ENCODE measurements around the gene DCUN1D1.
"Not testable (repeated sequence)": the region's sequence is repeated elsewhere in the genome, so short reads cannot be mapped to it uniquely, and the experiment has no call there.

The DCUN1D1 gene

DNA sequence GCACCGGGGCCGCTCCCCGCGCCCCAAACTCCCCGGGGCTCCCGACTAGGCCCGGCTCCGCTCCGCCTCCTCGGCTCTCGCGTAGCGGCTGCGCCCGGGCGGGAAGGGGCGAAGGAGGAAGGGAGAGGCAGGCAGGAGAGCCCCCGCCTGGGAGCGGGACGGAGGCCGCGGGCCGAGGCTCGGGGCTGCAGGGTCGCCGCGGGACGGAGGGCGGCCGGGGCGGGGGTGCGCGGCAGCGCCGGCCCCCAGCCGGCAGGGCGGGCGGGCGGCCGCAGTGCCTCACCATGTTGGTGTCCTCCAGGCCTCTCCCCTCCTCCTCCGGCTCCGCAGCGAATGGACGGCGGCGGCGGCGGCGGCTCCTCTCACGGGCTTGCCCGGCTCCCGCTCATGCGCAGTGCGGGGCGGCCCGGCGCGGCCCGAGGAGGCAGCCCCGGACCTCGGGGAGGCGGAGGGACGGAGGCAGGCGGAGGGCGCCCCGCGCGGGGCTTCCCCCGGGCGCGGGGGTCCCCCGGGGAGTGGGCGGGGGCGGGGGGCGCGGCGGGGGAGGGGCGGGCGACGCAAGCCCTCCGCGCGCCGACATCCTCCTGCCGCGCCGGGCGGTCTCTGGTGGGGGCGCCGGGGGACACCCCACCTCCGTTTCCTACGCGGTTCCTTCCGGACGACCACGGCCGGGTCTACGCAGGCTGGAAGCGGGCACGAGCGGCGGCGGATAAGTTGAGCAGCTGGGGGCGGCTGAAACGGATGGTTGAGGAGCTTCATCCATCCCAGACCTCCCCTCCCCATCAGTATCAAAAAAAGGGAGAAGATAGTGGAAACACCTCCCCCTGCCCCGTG, at the start of gene DCUN1D1:
Gene DCUN1D1, minus strand, starts transcription at position 335 of the 834 bp plus-strand sequence. Its CDS starts 49 bp downstream, at position 286.
- peak; percentile 88 for DNase-seq

- no peak for DNase-seq
Observed at GRCh38 chr3:183028416-183028815, 48.1 kb upstream of the DCUN1D1 start.

DNA sequence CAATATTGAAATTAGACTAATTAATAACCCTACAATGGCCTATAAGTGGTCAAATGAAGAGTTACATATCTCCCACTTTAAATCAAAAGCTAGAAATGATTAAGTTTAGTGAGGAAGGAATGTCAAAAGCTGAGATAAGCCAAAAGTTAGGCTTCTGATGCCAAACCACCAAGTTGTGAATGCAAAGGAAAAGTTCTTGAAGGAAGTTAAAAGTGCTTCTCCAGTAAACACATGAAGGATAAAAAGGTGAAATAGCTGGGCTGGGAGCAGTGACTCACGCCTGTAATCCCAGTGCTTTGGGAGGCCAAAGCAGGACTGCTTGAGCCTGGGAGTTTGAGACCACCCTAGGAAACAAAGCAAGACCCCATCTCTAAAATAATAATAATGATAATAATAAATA, 46.9 kb upstream of the DCUN1D1 start:
- no peak for DNase-seq

- DNase-seq, result no peak
Observed at GRCh38 chr3:183022936-183023516, 42.7 kb upstream of the DCUN1D1 start.

- no peak for DNase-seq
Observed at GRCh38 chr3:183018421-183019192, 38.3 kb upstream of the DCUN1D1 start.

GRCh38 chr3:183015185-183015584, 34.8 kb upstream of the DCUN1D1 start:
- DNase-seq, result no peak

GRCh38 chr3:183013856-183014255, 33.5 kb upstream of the DCUN1D1 start:
- no peak for DNase-seq

GRCh38 chr3:183013074-183013473, 32.7 kb upstream of the DCUN1D1 start:
- no peak for DNase-seq

DNA sequence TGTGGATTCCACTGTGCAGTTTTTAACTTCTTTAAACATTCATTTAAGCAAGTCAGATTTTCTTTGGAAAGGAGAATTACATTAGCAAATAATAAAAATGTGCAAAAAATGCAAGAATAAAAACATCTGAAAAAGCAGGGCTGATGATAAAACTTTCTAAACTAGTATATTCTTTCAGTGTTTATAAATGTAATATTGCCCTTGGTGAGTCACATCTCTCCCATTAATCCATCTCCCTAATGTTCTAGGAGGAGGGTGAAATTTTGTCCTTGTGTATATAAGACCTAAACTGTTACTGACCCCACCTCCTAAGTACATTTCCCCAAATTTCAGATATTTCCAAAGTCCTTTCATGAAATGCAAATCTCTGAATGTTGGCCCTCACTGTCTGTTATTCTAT, 28.5 kb upstream of the DCUN1D1 start:
- no peak for DNase-seq

GRCh38 chr3:183008303-183008702, 28.0 kb upstream of the DCUN1D1 start:
- DNase-seq, result no peak

- no peak for DNase-seq
Observed at GRCh38 chr3:183006396-183007002, 26.2 kb upstream of the DCUN1D1 start.

GRCh38 chr3:182999767-183000166, 19.4 kb upstream of the DCUN1D1 start:
- no peak for DNase-seq

- DNase-seq, result not testable (repeated sequence)
Observed at GRCh38 chr3:182993486-182994201, 13.3 kb upstream of the DCUN1D1 start.

- no peak for DNase-seq
Observed at GRCh38 chr3:182989566-182989965, 9.2 kb upstream of the DCUN1D1 start.

DNA sequence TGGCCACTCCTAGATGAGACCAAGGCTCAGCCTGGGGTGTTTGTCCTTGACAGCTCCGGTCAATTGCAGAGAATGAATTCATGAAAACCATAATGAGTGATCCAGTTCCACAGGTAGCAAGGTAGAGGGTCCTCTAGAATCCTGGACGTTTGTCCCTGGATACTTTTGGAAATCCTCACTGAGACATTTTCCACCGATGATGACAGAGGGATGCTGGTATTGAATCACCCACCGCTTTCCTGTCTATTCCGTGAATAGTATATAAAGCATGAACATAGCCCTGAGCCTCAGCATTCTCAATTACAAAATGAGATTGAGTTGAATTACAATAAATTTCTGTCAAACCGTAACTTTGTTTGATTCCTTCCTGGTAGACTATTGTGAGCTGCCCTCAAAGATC, 5.7 kb upstream of the DCUN1D1 start:
- DNase-seq, result no peak

DNA sequence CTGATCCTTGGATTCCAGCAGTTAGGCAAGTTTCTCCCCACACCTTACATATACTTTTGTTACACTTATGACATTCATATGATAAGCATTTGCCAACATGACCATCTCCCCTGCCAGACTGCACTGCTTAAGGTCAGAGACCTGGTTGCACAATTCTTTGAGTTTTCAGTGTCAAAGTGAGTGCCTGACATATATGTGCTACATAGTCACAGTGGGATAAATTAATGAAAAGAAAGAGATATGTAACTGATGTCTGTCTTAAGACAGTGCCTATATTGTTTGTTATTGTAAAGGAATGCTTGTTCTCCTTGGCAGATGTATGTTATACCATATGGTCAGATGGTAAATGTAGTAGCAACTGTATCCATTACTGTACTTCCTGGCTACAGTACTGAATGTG, 3.5 kb upstream of the DCUN1D1 start:
- no peak for DNase-seq

DNA sequence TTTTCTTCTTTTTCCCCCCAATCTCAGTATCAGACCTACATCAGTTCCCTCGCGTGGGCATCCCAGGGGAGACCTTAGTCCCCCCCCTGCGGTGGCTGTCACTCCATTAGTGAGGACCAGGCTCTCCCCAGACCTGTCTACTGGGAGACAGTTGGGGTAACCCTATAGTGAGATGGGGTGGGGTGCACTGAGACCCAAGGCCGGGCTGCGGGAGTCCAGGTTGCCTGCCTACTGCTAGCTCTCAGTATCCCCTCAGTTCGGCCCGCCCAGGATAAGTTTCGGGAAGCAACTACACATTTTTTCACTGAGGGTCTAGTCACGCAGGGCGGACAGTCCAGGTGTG, 671 bp upstream of the DCUN1D1 start:
- DNase-seq, result no peak

DNA sequence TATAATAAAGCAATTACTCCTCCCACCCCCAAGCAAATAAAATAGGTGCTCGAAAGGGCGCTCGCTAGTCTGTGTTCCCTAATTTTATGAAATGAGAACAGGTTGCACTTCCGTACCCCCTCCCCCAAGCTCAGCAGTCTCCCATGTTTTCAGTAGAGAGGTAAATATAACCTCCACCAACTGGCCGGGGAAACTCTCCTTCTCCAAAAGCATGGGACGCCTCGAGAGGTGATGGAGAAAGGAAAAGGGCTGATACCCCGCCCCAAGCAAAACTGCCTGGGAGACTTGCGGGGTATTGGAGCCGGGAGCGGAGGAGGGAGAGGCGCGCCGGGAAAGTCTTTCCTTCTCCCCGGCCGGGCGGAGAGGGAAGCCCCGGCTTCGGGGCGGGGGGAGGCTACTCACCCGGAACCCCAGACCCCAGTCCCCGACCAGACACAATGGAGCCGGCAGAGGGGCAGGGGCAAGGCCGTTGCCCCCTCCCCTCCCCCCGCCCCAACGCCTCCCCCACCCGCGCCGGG, 605 bp downstream of the DCUN1D1 start:
- DNase-seq, result peak; percentile 46

- no peak for DNase-seq
Observed at GRCh38 chr3:182979103-182979673, 1.1 kb downstream of the DCUN1D1 start.

- no peak for DNase-seq
Observed at GRCh38 chr3:182978387-182978786, 2.0 kb downstream of the DCUN1D1 start.

GRCh38 chr3:182973047-182973446, 7.3 kb downstream of the DCUN1D1 start:
- no peak for DNase-seq

DNA sequence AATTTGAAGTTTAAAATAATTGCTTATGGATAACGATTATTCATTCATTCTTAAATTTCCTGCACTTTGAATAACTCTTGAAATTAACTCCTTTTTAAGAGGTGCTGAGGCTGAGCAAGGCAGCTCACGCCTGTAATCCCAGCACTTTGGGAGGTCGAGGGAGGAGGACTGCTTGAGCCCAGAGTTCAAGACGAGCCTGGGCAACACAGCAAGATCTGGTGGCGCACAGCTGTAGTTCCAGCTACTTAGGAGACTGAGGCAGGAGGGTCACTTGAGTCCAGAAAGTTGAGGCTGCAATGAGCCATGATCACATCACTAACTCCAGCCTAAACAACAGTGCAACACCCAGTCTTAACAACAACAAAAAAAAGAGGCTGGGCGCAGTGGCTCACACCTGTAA, 8.0 kb downstream of the DCUN1D1 start:
- no peak for DNase-seq

All from CD4-positive, alpha-beta T cell treated with Interleukin-6 for 4 hours (primary cell).